Measurements from ENCODE around the gene RAP2A.

- no peak for TF ChIP-seq CTCF (conservative IDR thresholded peaks at IDR 0.05 in 1 of 2, IDR thresholded peaks at IDR 0.05 in 1 of 2; ENCODE audit: low read depth in 1 of 2, low read length in 2 of 2)
- no peak for TF ChIP-seq EZH2 (IDR thresholded peaks at IDR 0.05; ENCODE audit: low read length, missing control alignments)
Measured at GRCh38 chr13:97425590-97425989, 8.4 kb upstream of the RAP2A start.
